Gastrocnemius medialis (tissue), 4 donors: ENCODE results near the gene SGSM2. TPM values are rescaled to one million over a fixed set of nuclear protein-coding genes. Genes with fewer than 3 reads are reported as not detected.

Source experiments
- ATAC-seq, 2 donors: fragments of 150-250 bp; one replicate each; pipeline ENCODE4 v1.9.1; 2016
- DNase-seq, 2 donors: peaks; one replicate each; pipeline ENCODE4 v3.0.0-alpha.2; 2019
- H3K27ac ChIP-seq, 4 donors: fragments of 200-600 bp; sonication (generic); 1 replicate in 1 of 4; 2 replicates in 3 of 4; pipeline ENCODE4 v1.5.1; 2016 to 2018; ENCODE audit warnings: mild to moderate bottlenecking in 2 of 4, moderate library complexity in 1 of 4
- H3K27me3 ChIP-seq, 3 donors: fragments of 200-600 bp; sonication (generic) in 2 of 3; 1 replicate in 1 of 3; 2 replicates in 2 of 3; pipeline versions ENCODE4 v1.5.1 to v1.6.0; 2016 to 2019; ENCODE audit warnings: mild to moderate bottlenecking in 1 of 3, moderate library complexity in 1 of 3
- H3K36me3 ChIP-seq, 2 donors: fragments of 200-600 bp; sonication (generic) in 1 of 2; one replicate each; pipeline ENCODE4 v1.5.1; 2017 to 2018
- H3K4me1 ChIP-seq, 2 donors: fragments of 200-600 bp; sonication (generic) in 1 of 2; one replicate each; pipeline ENCODE4 v1.5.1; 2016 to 2017; ENCODE audit warnings: mild to moderate bottlenecking in 2 of 2
- H3K4me3 ChIP-seq, 4 donors: fragments of 200-600 bp; sonication (generic) in 3 of 4; 1 replicate in 1 of 4; 2 replicates in 3 of 4; pipeline ENCODE4 v1.5.1; 2016 to 2019; ENCODE audit warnings: mild to moderate bottlenecking in 2 of 4
- H3K9me3 ChIP-seq, 3 donors: fragments of 200-600 bp; sonication (generic) in 2 of 3; 1 replicate in 1 of 3; 2 replicates in 2 of 3; pipeline ENCODE4 v1.5.1; 2016 to 2019
- POLR2A ChIP-seq, 2 donors: fragments of 450-650 bp; IDR thresholded peaks; one replicate each; pipeline ENCODE4 v1.6.1; 2017; ENCODE audit warnings: antibody characterized with exemption in 2 of 2, mild to moderate bottlenecking in 2 of 2, moderate library complexity in 2 of 2
- in situ Hi-C, 4 donors: fragments of 200-750 bp; cut with MboI; loops; one replicate each; pipeline versions ENCODE4 v1.15.0 to v1.8.0; 2017; ENCODE audit warnings: low sequenced_read_pairs in 4 of 4
- intact Hi-C: fragments of 100-400 bp; cut with DNase I; formaldehyde crosslinking; loops from one replicate; pipeline ENCODE4 v1.15.1; 2023; ENCODE audit warnings: low total_unique reads
- total RNA-seq, 4 donors: library from RNA; depleted of rRNA; stranded (reverse); fragments of >200 nt; gene quantifications; one replicate each; pipeline versions ENCODE4 v1.1.0 to v1.2.3, GENCODE V29; 2016
- TF ChIP-seq, protein P1 (sequence below), 5 experiments: fragments of 450-650 bp in 3 of 5; fragments of 200-600 bp in 2 of 5; sonication (generic) in 2 of 5; IDR thresholded peaks in 4 of 5; conservative IDR thresholded peaks in 1 of 5; 1 replicate in 4 of 5; 2 replicates in 1 of 5; pipeline ENCODE4 v1.5.1; 2016 to 2019; ENCODE audit warnings: antibody characterized with exemption in 5 of 5, mild to moderate bottlenecking in 3 of 5, moderate library complexity in 3 of 5

Gene SGSM2
- total RNA-seq, 4 donors from 2014 or later: 6.1 to 20.1 (median 9.6) TPM

DNA sequence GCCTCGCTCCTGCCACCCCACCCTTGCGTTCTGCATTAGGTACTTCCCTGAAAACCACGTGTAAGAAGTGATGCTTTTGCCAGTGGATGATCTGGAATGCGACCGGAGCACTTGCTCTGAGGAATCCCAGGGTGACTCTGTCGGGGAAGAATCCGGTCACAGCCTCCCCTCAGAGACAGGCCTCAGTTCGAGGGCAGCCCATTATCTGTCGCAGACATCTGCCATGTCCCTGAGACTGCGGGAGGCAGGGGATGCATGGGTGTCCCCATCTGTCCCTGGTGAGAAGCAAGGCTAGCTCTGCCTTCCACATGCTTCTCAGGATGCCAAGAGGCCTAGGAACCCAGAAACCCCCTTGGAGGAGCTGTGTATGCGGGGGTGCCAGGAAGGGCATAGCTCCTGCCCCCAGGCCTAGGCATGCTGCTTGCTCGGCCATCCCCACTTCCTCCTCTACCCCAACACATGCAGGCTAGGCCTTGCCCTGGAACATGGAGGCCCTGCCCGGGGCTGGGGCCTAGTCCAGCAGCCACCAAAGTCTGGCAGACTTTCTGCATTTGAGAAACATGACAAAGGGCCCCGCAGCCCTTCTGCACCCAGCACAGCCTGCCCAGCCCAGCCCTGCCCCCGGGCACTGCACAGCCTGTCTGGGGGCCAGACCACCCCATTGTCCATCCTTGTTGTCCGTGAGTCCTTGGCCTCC lies 43.1 kb downstream of the SGSM2 start:
- no peak overlapping the region for H3K27ac ChIP-seq
- TF ChIP-seq, protein P1, sequence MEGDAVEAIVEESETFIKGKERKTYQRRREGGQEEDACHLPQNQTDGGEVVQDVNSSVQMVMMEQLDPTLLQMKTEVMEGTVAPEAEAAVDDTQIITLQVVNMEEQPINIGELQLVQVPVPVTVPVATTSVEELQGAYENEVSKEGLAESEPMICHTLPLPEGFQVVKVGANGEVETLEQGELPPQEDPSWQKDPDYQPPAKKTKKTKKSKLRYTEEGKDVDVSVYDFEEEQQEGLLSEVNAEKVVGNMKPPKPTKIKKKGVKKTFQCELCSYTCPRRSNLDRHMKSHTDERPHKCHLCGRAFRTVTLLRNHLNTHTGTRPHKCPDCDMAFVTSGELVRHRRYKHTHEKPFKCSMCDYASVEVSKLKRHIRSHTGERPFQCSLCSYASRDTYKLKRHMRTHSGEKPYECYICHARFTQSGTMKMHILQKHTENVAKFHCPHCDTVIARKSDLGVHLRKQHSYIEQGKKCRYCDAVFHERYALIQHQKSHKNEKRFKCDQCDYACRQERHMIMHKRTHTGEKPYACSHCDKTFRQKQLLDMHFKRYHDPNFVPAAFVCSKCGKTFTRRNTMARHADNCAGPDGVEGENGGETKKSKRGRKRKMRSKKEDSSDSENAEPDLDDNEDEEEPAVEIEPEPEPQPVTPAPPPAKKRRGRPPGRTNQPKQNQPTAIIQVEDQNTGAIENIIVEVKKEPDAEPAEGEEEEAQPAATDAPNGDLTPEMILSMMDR (IDR thresholded peaks at IDR 0.05 in 4 of 5, conservative IDR thresholded peaks at IDR 0.05 in 1 of 5): no peak
- no peak for TF ChIP-seq POLR2A (IDR thresholded peaks at IDR 0.05)
- H3K9me3 ChIP-seq: no peaks in the 10 kb centered on the region
- peaks cover 24 to 31% of the 10 kb centered on the region in 2 donors for H3K4me1 ChIP-seq
- H3K27me3 ChIP-seq: no peaks in the 10 kb centered on the region
- intact Hi-C loops (loop anchor here (5.0 kb wide), 1 partner anchor 327 kb away; no protein-coding TSS in a partner anchor), in situ Hi-C loops (loop anchor here in 1 of 4 donors (5.0 kb wide), 1 partner anchor 37 kb away; no protein-coding TSS in a partner anchor)
- H3K36me3 ChIP-seq: peaks cover 0 to 19% of the 10 kb centered on the region in 2 donors
- no peak for ATAC-seq
- DNase-seq: no peak
- H3K4me3 ChIP-seq: no peak overlapping the region

- no peak overlapping the region for H3K4me3 ChIP-seq
- intact Hi-C loops (loop anchor here (5.0 kb wide), 1 partner anchor 326 kb away; no protein-coding TSS in a partner anchor), in situ Hi-C loops (loop anchor here in 1 of 4 donors (5.0 kb wide), 1 partner anchor 36 kb away; no protein-coding TSS in a partner anchor)
- peaks cover 31 to 32% of the 10 kb centered on the region in 2 donors for H3K4me1 ChIP-seq
- no peaks in the 10 kb centered on the region for H3K27me3 ChIP-seq
- ATAC-seq: no peak
- H3K36me3 ChIP-seq: peaks cover 0 to 11% of the 10 kb centered on the region in 2 donors
- no peaks in the 10 kb centered on the region for H3K9me3 ChIP-seq
- DNase-seq: no peak
- TF ChIP-seq, protein P1 (IDR thresholded peaks at IDR 0.05 in 4 of 5, conservative IDR thresholded peaks at IDR 0.05 in 1 of 5): no peak
- TF ChIP-seq POLR2A (IDR thresholded peaks at IDR 0.05): no peak
- H3K27ac ChIP-seq: no peak overlapping the region
Observed at GRCh38 chr17:2380950-2381649, 43.8 kb downstream of the SGSM2 start.

DNA sequence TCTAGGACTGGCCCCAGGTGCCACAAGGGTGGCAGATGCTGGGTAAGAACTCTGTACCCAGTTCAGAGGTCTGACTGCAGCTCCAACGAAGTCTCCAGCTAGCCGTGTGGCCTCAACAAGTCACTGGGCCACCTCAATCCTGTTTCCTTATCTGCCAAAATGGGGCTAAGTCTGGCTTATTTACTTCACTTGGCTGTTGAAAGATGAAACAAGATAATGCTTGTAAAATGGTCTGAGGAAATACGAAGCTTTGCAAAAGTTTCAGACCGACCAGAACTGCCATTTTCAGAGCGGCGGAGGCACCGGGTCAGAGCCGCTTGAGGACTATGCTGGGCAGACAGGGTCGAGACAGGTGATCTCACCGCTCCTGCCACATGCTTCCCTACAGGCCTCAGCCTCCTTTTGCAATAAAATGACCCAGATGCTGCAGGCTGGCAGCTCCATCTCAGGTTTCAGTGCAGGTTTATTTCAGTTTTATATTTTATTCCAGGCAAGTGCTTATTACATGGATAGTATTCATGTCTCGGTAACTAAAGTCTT lies 46.4 kb downstream of the SGSM2 start:
- no peaks in the 10 kb centered on the region for H3K27me3 ChIP-seq
- H3K36me3 ChIP-seq: peaks cover 0 to 10% of the 10 kb centered on the region in 2 donors
- peak; percentile 86 to 90 for ATAC-seq
- intact Hi-C loops: loop anchor here (2.0 to 5.0 kb wide), 2 partner anchors 19 to 324 kb away; no protein-coding TSS in a partner anchor
- H3K4me3 ChIP-seq: no peak overlapping the region
- peak overlapping the region; percentile 84 to 93 (median 89) for H3K27ac ChIP-seq
- no peaks in the 10 kb centered on the region for H3K9me3 ChIP-seq
- DNase-seq: peak; percentile 79 to 84
- TF ChIP-seq POLR2A (IDR thresholded peaks at IDR 0.05): peak; percentile 29 to 52
- TF ChIP-seq, protein P1 (IDR thresholded peaks at IDR 0.05 in 4 of 5, conservative IDR thresholded peaks at IDR 0.05 in 1 of 5): no peak
- in situ Hi-C loops: loop anchor here in 1 of 4 donors (5.0 kb wide), 1 partner anchor 34 kb away; no protein-coding TSS in a partner anchor
- H3K4me1 ChIP-seq: peaks cover 31 to 48% of the 10 kb centered on the region in 2 donors

DNA sequence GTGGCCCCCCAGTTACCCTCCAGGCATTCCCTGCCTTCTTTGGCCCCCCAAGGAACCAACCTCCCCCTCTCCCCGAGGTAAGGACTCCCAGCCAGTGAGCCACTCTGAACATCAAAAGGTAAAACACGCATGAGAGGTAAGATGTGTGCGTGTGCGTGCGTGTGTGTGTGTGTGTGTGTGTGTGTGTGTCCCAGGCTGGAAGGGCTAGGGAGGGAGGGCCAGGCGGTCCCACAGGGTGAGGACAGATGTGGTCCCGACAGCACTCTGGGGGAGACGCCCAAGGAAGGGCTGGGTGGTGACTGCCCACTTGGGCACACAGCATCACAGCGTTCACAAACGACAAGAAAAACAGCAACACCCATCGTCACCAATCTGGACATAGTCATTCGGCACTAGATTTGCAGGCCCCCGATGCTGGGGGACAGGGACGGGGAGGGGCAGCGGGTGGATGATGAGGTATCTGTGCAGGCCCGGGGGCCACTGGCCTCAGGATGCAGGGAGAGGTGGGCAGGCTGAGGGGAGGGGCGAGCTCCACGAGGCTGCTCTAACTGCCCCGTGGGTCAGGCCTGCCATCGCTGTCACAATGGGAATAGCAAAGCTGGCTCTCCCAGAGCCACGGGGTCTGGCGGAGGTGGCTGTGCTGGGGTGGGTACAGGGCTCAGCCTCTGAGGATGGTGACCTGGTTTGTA lies 47.3 kb downstream of the SGSM2 start:
- peaks cover 0 to 7% of the 10 kb centered on the region in 2 donors for H3K36me3 ChIP-seq
- no peaks in the 10 kb centered on the region for H3K27me3 ChIP-seq
- H3K27ac ChIP-seq: peak overlapping the region; percentile 84 to 93 (median 89)
- DNase-seq (no peak), ATAC-seq (no peak)
- no peak overlapping the region for H3K4me3 ChIP-seq
- TF ChIP-seq POLR2A (IDR thresholded peaks at IDR 0.05): no peak
- TF ChIP-seq, protein P1 (IDR thresholded peaks at IDR 0.05 in 4 of 5, conservative IDR thresholded peaks at IDR 0.05 in 1 of 5): no peak
- no peaks in the 10 kb centered on the region for H3K9me3 ChIP-seq
- intact Hi-C loops: loop anchor here (2.0 to 5.0 kb wide), 2 partner anchors 18 to 323 kb away; no protein-coding TSS in a partner anchor
- peaks cover 38 to 56% of the 10 kb centered on the region in 2 donors for H3K4me1 ChIP-seq
- in situ Hi-C loops: loop anchor here in 1 of 4 donors (5.0 kb wide), 1 partner anchor 33 kb away; no protein-coding TSS in a partner anchor
